Measurements from ENCODE around the gene SERHL2.
"Not testable (repeated sequence)": the region's sequence is repeated elsewhere in the genome, so short reads cannot be mapped to it uniquely, and the experiment has no call there.

SERHL2 gene

DNA sequence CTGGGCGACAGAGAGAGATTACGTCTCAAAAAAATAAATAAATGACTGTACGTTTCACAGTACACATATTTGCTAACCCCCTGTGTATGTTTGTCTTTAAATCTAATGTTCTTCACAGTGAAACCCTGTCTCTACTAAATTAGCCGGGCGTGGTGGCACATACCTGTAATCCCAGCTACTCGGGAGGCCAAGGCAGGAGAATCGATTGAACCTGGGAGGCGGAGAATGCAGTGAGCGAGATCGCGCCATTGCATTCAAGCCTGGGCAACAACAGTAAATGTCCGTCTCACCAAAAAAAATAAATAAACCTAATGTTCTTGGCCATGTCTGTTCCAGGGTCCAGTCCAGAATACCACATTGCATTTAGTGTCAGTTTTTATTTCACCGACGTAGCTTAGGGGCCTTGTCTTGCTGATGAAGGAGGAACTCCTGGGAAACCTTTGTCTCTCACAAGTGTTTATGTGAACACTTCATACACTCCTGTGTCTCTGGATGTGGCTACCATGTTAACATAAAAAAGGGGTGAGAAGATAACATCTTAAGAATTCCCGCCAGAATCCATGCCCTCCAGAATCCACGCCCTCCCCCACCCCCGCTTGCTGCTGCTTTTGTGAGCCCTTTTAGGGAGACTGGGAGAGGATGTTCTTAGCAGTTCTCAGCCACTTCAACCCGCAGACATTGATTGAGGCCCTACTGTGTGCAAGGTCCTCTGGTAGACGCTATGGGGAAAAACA lies 5.0 kb upstream of the SERHL2 start:
- TF ChIP-seq, protein P1, sequence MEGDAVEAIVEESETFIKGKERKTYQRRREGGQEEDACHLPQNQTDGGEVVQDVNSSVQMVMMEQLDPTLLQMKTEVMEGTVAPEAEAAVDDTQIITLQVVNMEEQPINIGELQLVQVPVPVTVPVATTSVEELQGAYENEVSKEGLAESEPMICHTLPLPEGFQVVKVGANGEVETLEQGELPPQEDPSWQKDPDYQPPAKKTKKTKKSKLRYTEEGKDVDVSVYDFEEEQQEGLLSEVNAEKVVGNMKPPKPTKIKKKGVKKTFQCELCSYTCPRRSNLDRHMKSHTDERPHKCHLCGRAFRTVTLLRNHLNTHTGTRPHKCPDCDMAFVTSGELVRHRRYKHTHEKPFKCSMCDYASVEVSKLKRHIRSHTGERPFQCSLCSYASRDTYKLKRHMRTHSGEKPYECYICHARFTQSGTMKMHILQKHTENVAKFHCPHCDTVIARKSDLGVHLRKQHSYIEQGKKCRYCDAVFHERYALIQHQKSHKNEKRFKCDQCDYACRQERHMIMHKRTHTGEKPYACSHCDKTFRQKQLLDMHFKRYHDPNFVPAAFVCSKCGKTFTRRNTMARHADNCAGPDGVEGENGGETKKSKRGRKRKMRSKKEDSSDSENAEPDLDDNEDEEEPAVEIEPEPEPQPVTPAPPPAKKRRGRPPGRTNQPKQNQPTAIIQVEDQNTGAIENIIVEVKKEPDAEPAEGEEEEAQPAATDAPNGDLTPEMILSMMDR (IDR thresholded peaks at IDR 0.05; ENCODE audit: insufficient read depth, low read length, missing control alignments) = no peak
- ChIA-PET CTCF (no interaction called here), POLR2A (no interaction called here)
- no peak for DNase-seq (ENCODE audit: low read depth, low spot score)
- H3K4me3 ChIP-seq (ENCODE audit: low read depth, low read length) = no peak overlapping the region

DNA sequence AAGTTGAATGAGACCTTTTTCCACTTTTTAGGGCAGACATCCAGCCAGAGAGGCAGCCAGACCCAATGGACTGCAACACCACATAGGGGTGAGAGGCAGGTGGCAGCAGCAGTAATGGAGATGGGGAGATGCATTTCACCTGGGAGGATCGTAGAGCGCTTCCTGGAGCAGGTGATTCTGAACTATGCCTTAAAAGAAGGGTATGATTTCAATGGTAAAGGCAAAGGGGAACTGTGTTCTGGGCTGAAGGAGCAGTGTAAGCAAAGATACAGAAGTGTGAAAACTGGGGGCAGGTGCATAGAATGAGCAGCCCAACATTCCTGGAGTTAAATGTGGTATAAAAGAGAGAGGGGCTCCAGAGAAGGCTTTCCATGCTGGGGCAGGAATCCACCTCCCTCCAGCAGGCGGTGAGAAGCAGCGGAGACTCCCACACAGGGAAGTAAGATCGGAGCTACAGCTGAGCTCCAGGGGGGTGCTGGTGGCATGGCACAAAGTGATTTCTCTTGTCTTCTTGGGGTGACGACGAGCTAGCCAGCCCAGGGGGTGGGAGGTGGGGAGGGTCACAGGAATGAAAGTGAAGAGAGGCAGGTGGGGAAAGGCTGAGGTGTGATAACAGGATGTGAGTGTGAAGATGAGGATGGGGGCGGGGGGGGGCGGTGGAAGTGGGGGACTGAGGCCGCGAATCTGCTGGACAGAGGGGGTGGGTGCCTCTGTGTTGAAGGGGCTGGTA lies 4.3 kb upstream of the SERHL2 start:
- TF ChIP-seq, protein P1 (IDR thresholded peaks at IDR 0.05; ENCODE audit: insufficient read depth, low read length, missing control alignments) = no peak
- H3K4me3 ChIP-seq (ENCODE audit: low read depth, low read length) = no peak overlapping the region
- no peak for DNase-seq (ENCODE audit: low read depth, low spot score)
- CTCF ChIA-PET = no interaction called here
- POLR2A ChIA-PET = no interaction called here

- H3K4me3 ChIP-seq (ENCODE audit: low read depth, low read length); POLR2A ChIA-PET; DNase-seq (ENCODE audit: low read depth, low spot score): not testable (repeated sequence)
- CTCF ChIA-PET = interaction anchor here (1.0 to 1.7 kb wide), 2 partner anchors 9 to 18 kb away, joined by 4 read pairs; no protein-coding TSS in a partner anchor
These were observed 1.5 kb upstream of the SERHL2 start for GRCh38 chr22:42552294-42552647.

GRCh38 chr22:42560381-42560780 lies 6.6 kb downstream of the SERHL2 start:
- no peak overlapping the region for H3K4me3 ChIP-seq (ENCODE audit: low read depth, low read length)
- DNase-seq (ENCODE audit: low read depth, low spot score) = no peak
- TF ChIP-seq, protein P1 (IDR thresholded peaks at IDR 0.05; ENCODE audit: insufficient read depth, low read length, missing control alignments) = no peak
- POLR2A ChIA-PET = no interaction called here
- CTCF ChIA-PET = interaction anchor here (0.6 to 1.2 kb wide), 3 partner anchors 10 to 530 kb away, joined by 3 to 4 read pairs (median 3); no protein-coding TSS in a partner anchor

GRCh38 chr22:42560781-42561180 lies 7.0 kb downstream of the SERHL2 start:
- H3K4me3 ChIP-seq (ENCODE audit: low read depth, low read length) = no peak overlapping the region
- POLR2A ChIA-PET = interaction anchor here (0.7 kb wide), 1 partner anchor 475 kb away, joined by 3 read pairs; no protein-coding TSS in a partner anchor
- no peak for DNase-seq (ENCODE audit: low read depth, low spot score)
- TF ChIP-seq, protein P1 (IDR thresholded peaks at IDR 0.05; ENCODE audit: insufficient read depth, low read length, missing control alignments) = peak; percentile 21
- CTCF ChIA-PET = interaction anchor here (0.6 to 1.2 kb wide), 2 partner anchors 16 to 529 kb away, joined by 3 read pairs; no protein-coding TSS in a partner anchor

DNA sequence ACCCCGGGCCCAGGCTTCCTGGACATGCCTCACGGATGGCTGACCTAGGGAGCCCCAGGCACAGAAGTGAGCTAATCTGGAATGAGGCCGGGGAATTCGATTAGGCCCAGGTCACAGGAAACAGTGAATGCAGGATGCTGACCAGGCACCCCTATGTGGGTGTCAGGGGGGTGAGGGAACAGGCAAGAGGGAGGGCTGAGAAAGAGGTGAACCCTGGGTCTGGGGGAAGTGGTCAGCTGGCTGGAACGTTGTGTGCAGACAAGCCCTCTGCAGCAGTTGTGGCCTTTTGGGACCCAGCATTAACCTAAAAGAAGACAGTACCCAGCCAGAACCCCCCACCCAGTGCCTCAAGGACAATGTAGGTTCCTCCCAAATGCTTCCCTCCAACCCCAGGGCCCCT lies 8.1 kb downstream of the SERHL2 start:
- no peak for DNase-seq (ENCODE audit: low read depth, low spot score)
- H3K4me3 ChIP-seq (ENCODE audit: low read depth, low read length) = no peak overlapping the region
- TF ChIP-seq, protein P1 (IDR thresholded peaks at IDR 0.05; ENCODE audit: insufficient read depth, low read length, missing control alignments) = no peak
- CTCF ChIA-PET = interaction anchor here (1.0 kb wide), 1 partner anchor 10 kb away, joined by 4 read pairs; no protein-coding TSS in a partner anchor
- POLR2A ChIA-PET = no interaction called here
